Smooth muscle cell (in vitro differentiated cells): ENCODE results near the gene RAB3IP. TPM values are rescaled to one million over a fixed set of nuclear protein-coding genes. Genes with fewer than 3 reads are reported as not detected.

ENCODE experiments used
- DNase-seq: peaks from one replicate; lab custom pipeline; 2025; ENCODE audit not compliant: unreplicated experiment; lab: John Stamatoyannopoulos, UW
- H2AFZ ChIP-seq: fragments of 200-600 bp; sonication (generic); 2 replicates; pipeline ENCODE4 v1.6.0; 2016; ENCODE audit warnings: antibody characterized with exemption, low read depth, mild to moderate bottlenecking
- H3F3A ChIP-seq: fragments of 200-600 bp; sonication (generic); 2 replicates; pipeline ENCODE4 v1.6.0; 2017; ENCODE audit warnings: antibody characterized with exemption, low read depth
- H3K27ac ChIP-seq: fragments of 200-600 bp; sonication (generic); 2 replicates; pipeline ENCODE4 v1.5.1; 2016; ENCODE audit warnings: low read depth, mild to moderate bottlenecking
- H3K27me3 ChIP-seq: fragments of 200-600 bp; sonication (generic); 2 replicates; pipeline ENCODE4 v1.6.1; 2016; ENCODE audit warnings: low read depth, mild to moderate bottlenecking
- H3K36me3 ChIP-seq: fragments of 200-600 bp; sonication (generic); 2 replicates; pipeline ENCODE4 v1.5.1; 2016; ENCODE audit warnings: low read depth
- H3K4me1 ChIP-seq: fragments of 200-600 bp; sonication (generic); 2 replicates; pipeline ENCODE4 v1.5.1; 2016; ENCODE audit warnings: low read depth
- H3K4me2 ChIP-seq: fragments of 200-600 bp; sonication (generic); 2 replicates; pipeline ENCODE4 v1.6.0; 2016; ENCODE audit warnings: mild to moderate bottlenecking
- H3K4me3 ChIP-seq: fragments of 200-600 bp; sonication (generic); 2 replicates; pipeline ENCODE4 v1.5.1; 2016; ENCODE audit warnings: mild to moderate bottlenecking
- H3K79me2 ChIP-seq: fragments of 200-600 bp; sonication (generic); 2 replicates; pipeline ENCODE4 v1.6.0; 2016; ENCODE audit warnings: low read depth, mild to moderate bottlenecking
- H3K9ac ChIP-seq: fragments of 200-600 bp; sonication (generic); 2 replicates; pipeline ENCODE4 v1.6.0; 2016; ENCODE audit warnings: low read depth
- H3K9me3 ChIP-seq: fragments of 200-600 bp; sonication (generic); replicated peaks from 2 replicates; pipeline ENCODE4 v1.5.1; 2016; ENCODE audit warnings: low read depth
- H4K20me1 ChIP-seq: fragments of 200-600 bp; sonication (generic); 2 replicates; pipeline ENCODE4 v1.6.0; 2016; ENCODE audit warnings: low read depth
- CTCF ChIP-seq: fragments of 200-600 bp; sonication (generic); IDR thresholded peaks from 2 replicates; pipeline ENCODE4 v1.5.1; 2017; ENCODE audit warnings: borderline replicate concordance, mild to moderate bottlenecking, antibody characterized with exemption; ENCODE audit not compliant: insufficient read depth, poor library complexity, severe bottlenecking
- WGBS: methylation state at CpG from one replicate; pipeline ENCODE4 v1.1.7; 2016; ENCODE audit warnings: low lambda C conversion rate; 5-methylcytosine and 5-hydroxymethylcytosine counted together
- polyA plus RNA-seq: library from polyadenylated mRNA; unstranded; fragments of >200 nt; fragmentation: Nextera tagmentation; extraction: Ambion mirVana; gene quantifications from 2 replicates; pipeline ENCODE4 v1.2.1, GENCODE V29; 2016
- total RNA-seq: library from RNA; depleted of rRNA; stranded (reverse); fragments of >200 nt; gene quantifications from 2 replicates; pipeline ENCODE4 v1.2.3, GENCODE V29; 2014

Gene RAB3IP
- total and polyA plus RNA-seq, 2 experiments from 2014 or later: 2.2 to 16.9 TPM

GRCh38 chr12:69824028-69824427, 85.4 kb downstream of the RAB3IP start:
- H2AFZ ChIP-seq: no peak overlapping the region
- no peaks in the 10 kb centered on the region for H4K20me1 ChIP-seq
- no peaks in the 10 kb centered on the region for H3K79me2 ChIP-seq
- DNase-seq: no peak
- no peak overlapping the region for H3K27ac ChIP-seq
- H3K4me3 ChIP-seq: no peak overlapping the region
- H3K4me2 ChIP-seq: no peak overlapping the region
- no peaks in the 10 kb centered on the region for H3K9me3 ChIP-seq
- H3K27me3 ChIP-seq: peaks cover 3% of the 10 kb centered on the region
- H3K4me1 ChIP-seq: no peaks in the 10 kb centered on the region
- H3K36me3 ChIP-seq: no peaks in the 10 kb centered on the region
- TF ChIP-seq CTCF: no peak
- H3K9ac ChIP-seq: no peak overlapping the region
- H3F3A ChIP-seq: no peaks in the 10 kb centered on the region

DNA sequence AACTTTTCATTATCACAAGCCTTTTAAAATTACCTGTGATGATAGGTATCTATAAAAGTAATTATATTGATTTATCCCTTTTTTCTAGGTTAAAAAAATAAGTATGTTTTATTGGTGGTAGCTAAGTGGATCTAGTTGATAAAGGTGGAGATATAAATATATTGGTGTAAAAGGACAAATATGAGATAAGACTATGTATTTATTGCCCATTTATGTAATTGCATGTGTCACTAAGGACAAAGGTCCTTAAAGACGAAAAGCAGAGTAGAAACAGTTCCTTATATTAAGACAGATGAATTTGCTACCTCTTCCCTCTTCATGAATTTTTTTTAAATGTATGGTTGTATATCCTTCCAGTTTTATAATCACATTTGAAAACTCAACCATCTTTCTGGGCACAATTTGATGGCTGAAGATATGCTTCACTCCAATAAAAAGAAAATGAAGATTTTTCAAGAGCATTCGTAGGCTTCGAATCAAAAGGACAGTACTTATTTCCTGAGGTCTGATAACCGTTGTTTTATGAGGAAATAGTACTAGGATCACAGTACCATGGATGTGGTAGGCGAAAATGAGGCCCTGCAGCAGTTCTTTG, 86.4 kb downstream of the RAB3IP start, which contains the start of gene MYRFL:
Gene MYRFL (plus strand): TSS at position 262 of the 595 bp plus-strand sequence. CDS start 291 bp downstream, at position 553.
- no peaks in the 10 kb centered on the region for H3K36me3 ChIP-seq
- no peak within 1 kb of the TSS for H3K27ac ChIP-seq
- no peak for TF ChIP-seq CTCF
- 88% methylated on average over 5 of the region's 5 CpGs for WGBS
- no peaks in the 10 kb centered on the region for H3K4me1 ChIP-seq
- no peaks in the 10 kb centered on the region for H3K9me3 ChIP-seq
- no peaks in the 10 kb centered on the region for H4K20me1 ChIP-seq
- DNase-seq: no peak
- no peak within 1 kb of the TSS for H3K4me3 ChIP-seq
- H3K4me2 ChIP-seq: no peak within 1 kb of the TSS
- H2AFZ ChIP-seq: no peak within 1 kb of the TSS
- H3K9ac ChIP-seq: no peak within 1 kb of the TSS
- no peaks in the 10 kb centered on the region for H3F3A ChIP-seq
- H3K27me3 ChIP-seq: peaks cover 13% of the 10 kb centered on the region
- no peaks in the 10 kb centered on the region for H3K79me2 ChIP-seq

- Histone ChIP-seq H3K4me2 (no peak overlapping the region), H2AFZ (no peak overlapping the region), H3K4me3 (no peak overlapping the region), H3K27me3 (peaks cover 22% of the 10 kb centered on the region), H3K9ac (no peak overlapping the region), H3F3A (no peaks in the 10 kb centered on the region), H3K4me1 (no peaks in the 10 kb centered on the region), H3K36me3 (no peaks in the 10 kb centered on the region), H4K20me1 (no peaks in the 10 kb centered on the region), H3K79me2 (no peaks in the 10 kb centered on the region), H3K9me3 (no peaks in the 10 kb centered on the region), H3K27ac (no peak overlapping the region)
- TF ChIP-seq CTCF: no peak
- 85% methylated on average over 5 of the region's 5 CpGs for WGBS
- DNase-seq: no peak
These were observed 90.2 kb downstream of the RAB3IP start for GRCh38 chr12:69828897-69829296.

GRCh38 chr12:69833696-69834095, 95.0 kb downstream of the RAB3IP start:
- H3K27me3 ChIP-seq: peaks cover 22% of the 10 kb centered on the region
- no peaks in the 10 kb centered on the region for H3K4me1 ChIP-seq
- no peak overlapping the region for H3K4me3 ChIP-seq
- H2AFZ ChIP-seq: no peak overlapping the region
- H3K4me2 ChIP-seq: no peak overlapping the region
- WGBS: 82% methylated on average over 2 of the region's 2 CpGs
- H3K9ac ChIP-seq: no peak overlapping the region
- no peak overlapping the region for H3K27ac ChIP-seq
- TF ChIP-seq CTCF: no peak
- H3K9me3 ChIP-seq: no peaks in the 10 kb centered on the region
- no peaks in the 10 kb centered on the region for H4K20me1 ChIP-seq
- DNase-seq: no peak
- H3F3A ChIP-seq: no peaks in the 10 kb centered on the region
- no peaks in the 10 kb centered on the region for H3K36me3 ChIP-seq
- no peaks in the 10 kb centered on the region for H3K79me2 ChIP-seq
